HG03025 (cell line): Measurements from ENCODE around the gene DRGX.

Source experiments
- ATAC-seq: cut with Tn5 transposase; IDR thresholded peaks from one replicate; pipeline ENCODE4 v1.9.1; 2021; ENCODE audit warnings: mild to moderate bottlenecking, moderate library complexity; ENCODE audit not compliant: unreplicated experiment, low FRiP score

DRGX gene

DNA sequence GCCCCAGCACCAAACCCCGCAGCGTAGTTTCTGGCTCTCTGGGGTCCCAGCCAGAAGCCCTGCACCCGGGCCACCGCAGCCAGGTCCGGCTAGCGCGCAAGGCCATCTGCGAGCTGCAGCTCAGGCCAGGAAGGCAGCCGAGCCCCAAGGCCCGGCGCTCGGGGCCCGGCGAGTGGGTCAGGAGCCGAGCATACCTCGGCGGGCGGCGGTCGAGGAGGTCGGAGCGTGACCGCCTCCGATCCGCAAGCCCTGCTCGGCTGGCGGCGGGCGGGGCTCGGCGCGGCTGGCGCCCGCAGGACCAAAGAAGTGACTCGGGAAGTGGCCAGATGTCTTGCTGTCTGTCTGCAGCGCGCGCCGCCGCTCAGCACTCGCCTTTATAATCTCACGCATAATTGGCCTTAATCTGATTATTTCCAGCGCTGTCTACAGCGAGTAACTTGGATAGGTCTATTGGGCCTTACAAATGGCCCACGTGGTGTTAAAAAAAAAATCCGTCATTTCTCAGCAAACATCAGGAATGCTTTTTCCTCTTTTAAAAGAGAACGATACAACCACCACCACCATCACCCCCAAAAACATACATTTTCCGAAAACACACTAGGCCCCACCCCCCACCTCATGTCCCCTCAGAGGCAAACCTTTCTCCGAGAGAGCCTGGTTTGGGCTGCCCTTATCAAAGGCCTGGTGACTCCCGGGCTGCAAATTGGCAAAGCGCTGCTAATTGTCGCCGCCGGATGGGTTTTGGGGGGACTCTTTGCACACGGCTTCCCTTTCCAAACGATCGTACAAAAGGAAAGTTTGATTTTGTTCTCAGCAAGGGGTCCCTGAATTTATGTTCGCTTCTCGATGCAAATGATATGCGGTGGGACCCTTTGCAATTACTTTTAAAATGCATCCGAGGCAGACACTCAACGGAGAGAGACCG, at the start of gene DRGX:
Gene DRGX (minus strand): TSS at position 349 of the 925 bp plus-strand sequence. CDS start 649 bp downstream, outside the sequence.
- ATAC-seq: no peak

GRCh38 chr10:49444349-49444748, 48.5 kb upstream of the DRGX start:
- ATAC-seq: no peak

DNA sequence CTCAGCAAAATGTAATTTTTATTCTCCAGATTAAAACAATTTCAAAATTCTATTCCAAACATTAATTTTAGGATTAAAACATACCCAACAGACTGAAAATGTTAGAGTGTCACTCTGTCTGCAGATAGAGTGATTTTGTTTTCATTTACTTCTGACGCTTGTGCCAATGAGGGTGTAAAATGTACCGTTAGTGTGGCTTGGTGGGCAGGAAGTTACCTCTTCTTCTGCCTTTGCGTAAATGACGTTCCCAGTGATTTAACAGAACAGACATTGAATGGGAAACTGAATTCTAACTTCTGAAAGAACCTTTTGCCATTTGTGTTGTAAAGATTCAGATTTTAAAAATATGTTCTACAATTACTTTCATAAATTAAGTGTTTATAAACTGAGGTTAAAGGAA, 47.0 kb upstream of the DRGX start:
- no peak for ATAC-seq

DNA sequence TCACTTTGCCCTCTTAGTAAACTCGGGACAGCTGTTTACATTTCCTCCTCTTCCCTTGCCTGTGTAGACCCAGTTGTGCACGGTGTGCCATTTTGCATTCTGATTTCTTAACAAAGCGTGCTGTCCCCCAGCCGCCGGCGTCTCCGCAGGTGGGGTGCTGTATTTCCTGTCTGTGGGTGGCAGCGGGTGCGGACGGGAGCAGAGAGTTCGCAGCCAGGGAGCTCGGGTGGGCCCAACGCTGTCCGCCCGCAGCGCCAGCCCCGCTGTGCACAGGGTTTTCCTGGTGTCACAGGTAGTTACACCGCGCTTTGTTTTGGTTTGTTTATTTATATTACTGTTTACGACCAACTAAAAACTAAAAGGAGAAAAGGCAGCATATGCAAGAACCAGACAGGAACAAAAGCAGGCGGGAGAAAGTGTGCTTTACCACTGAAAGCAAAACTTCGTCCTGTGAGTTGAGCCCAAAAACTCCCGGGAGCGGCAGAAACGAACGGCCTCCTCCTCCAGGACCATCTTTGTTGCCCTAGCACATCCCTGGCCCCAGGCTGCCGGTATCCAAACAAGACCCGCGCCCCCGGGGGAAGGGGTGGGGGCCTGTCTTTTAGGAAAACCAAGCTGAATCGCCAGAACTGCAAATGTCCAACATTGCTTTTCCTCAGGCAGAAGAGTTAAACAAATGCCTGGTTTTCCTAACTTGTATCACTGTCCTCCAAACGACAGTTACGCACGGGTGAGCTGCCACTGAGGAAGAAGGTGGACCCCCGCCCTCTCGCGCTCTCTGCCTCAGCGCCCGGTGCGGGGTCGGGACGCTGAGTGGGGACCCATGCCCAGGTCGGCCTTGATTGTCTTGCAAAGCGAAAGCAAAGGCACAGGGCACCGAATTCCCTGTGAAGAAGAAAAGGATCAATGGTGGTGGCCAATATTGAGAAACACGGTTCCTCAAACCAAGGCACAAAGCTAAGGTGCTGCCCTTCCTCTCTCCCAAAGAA, 45.9 kb upstream of the DRGX start:
- no peak for ATAC-seq

DNA sequence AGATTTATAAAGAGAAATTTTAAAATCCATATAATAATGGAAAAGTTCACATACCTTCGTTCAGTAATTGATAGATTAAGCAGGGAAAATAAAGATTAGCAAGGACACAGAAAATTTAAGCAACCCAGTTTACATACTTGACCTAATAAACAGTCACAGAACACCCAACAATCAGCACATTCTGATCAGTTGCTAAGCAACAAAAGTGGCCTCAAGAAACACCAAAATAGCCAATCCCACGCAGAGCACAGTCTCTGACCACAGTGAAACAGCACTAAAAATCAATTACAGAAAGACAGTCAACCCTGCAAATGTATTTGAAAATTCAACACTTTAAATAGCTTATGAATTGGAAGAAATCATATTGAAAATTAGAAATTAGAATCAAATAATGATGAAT, 39.3 kb upstream of the DRGX start:
- no peak for ATAC-seq

GRCh38 chr10:49433069-49433468, 37.2 kb upstream of the DRGX start:
- ATAC-seq: no peak

DNA sequence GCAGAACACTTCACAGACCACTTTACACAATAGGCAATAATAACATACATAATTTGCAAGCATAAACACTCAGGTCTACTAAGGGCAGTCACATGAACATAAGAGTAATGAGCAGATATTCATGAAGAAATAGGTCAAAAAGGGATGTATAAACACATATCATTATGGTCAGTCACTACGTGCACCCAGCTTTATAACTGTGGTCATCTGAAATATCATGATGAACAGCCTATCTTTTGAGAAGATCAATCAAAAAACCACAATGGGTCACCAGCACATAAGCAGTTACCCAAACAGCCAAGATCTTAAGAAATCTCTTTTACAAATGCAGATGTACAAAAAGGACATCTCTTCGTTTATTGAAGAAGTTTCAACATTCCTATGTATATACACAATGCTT, 35.5 kb upstream of the DRGX start:
- ATAC-seq: no peak

- no peak for ATAC-seq
Observed at GRCh38 chr10:49429458-49429857, 33.6 kb upstream of the DRGX start.

DNA sequence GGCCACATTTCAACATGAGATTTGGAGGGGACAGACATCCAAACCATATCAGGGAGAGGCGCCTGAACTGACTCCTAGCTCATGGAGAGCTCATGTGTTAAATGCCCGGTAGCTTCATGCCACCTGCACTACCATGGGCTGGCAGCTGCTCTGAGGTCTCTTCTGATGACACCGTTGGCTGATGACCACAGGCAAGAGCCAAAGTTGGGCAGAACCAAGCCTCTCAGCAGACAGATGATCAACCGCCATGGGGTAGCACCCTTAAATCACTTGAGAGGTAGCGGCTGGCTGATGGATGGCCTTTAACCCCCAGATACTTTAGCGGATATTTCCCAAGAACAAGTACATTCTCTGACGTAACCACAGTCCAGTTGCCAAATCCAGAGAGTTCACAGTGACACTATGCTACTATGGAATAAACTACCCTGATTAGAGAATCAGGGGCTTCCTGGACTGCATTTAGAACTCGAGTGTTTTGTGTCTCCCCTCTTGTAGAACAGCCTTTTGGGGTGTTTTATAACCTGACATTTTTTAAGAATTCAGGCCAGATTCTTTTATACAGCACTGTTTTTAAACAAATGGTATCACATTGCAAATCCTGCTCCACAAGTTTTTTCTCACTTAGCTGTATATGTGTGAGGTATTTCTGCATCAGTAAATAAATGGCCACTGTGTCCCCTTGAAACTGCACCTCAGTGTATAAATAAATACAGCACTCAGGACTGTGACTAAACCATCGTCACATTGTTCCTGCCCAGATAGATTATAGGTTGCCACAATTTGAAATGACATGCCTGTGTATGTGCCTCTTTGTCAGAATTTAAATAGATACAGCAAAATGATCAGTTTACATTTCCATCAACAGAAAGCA, 30.8 kb upstream of the DRGX start:
- ATAC-seq: no peak

GRCh38 chr10:49419005-49419404, 23.1 kb upstream of the DRGX start:
- no peak for ATAC-seq

DNA sequence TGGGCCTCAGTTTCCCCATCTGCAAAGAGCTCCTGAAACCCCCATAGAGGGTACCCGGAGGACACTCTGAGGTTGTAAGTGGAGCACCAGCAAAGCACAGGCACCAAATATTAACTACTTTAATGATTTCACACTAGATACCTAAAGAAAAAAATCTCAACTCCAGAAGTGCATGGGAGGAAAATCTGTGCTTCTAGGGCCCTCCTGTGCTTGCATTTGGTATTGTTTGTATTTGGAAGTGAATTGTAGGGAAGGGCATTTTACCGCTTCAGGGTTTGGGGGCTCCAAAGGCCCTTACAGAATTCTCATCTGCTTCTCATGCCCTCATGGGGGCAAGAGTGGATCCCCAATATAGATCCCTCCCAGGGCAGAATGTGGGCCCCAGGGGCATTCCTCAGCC, 22.4 kb upstream of the DRGX start:
- ATAC-seq: no peak

DNA sequence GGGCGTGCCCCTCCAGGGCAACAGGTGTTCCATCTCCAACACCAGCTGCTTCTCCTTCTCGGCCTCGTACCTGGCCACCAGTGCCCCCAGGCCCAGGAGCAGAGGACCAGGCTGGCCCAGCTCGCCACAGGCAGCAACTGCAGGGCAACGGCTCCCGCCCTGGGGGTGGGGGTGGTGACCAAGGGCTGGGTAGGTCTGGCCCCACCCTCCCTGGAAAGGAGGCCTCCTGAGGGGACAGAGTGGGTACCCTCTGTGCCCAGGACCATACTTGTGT, 22.1 kb upstream of the DRGX start:
- ATAC-seq: no peak

DNA sequence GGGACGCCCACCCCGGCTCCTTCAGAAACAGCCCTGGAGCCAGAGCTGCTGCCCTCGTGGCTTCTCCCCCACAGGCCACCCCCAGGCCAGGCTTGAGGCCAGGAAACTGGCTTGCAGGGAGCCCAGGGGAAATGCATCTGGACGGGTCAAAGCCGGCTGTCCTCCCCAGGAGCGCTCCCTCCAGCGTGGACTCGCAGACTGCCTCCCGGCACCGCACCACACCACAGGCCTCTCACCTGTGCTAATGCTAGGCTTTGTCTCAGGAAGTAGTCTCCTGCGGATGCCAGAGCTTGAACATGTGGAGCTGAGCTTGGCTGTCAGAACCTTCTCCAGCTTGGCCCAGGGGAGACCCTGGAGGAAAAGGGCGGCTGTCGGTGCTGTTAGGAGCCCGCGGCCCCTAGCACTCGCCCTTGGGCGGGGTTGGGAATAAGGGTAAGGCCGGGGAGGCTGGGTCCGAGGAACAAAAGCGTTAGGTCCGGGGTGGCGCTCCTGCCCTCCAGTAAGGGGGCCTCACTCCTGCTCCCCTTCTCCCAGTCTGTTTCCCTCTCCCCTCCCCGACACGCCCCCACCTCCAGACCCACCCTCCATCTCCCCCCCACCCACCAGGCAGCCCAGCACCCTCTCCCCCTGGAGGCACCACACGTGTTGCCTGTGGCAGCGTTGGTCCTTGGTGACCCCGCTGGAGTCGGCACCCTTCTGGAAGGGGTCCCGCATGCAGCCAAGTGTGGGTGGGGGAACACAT, 21.6 kb upstream of the DRGX start:
- no peak for ATAC-seq

- no peak for ATAC-seq
Observed at GRCh38 chr10:49415846-49416245, 20.0 kb upstream of the DRGX start.

- ATAC-seq: no peak
Observed at GRCh38 chr10:49415109-49415508, 19.2 kb upstream of the DRGX start.

- no peak for ATAC-seq
Observed at GRCh38 chr10:49414496-49414895, 18.6 kb upstream of the DRGX start.

- ATAC-seq: no peak
Observed at GRCh38 chr10:49412571-49412970, 16.7 kb upstream of the DRGX start.

GRCh38 chr10:49410365-49411074, 14.6 kb upstream of the DRGX start:
- no peak for ATAC-seq

- no peak for ATAC-seq
Observed at GRCh38 chr10:49409755-49410154, 13.9 kb upstream of the DRGX start.
